HepG2 (cell line): ENCODE data around the gene PLCB4. TPM values are rescaled to one million over a fixed set of nuclear protein-coding genes. Genes with fewer than 3 reads are reported as not detected.

Experiments
- ATAC-seq: fragments of 200-7000 bp; cut with Tn5 transposase; 3 replicates; pipeline ENCODE4 v1.9.1; 2020; ENCODE audit warnings: mild to moderate bottlenecking, moderate library complexity
- BruUV-seq: library from RNA; stranded (reverse); fragments of 400-500 nt; replicated peaks from 2 replicates; lab custom pipeline; 2021; lab: Mats Ljungman, UMichigan
- CTCF ChIA-PET: fragments of 300-600 bp; formaldehyde crosslinking; extraction: SDS; loops from one replicate; lab custom pipeline; 2021; ENCODE audit warnings: low total read pairs, inconsistent platforms, low intra/inter-chr PET ratio; lab: Yijun Ruan, JAX
- POLR2A ChIA-PET: fragments of 350-600 bp; sonication (Branson Sonifier 250); formaldehyde crosslinking; loops from one replicate; lab custom pipeline; 2020; ENCODE audit warnings: antibody characterized with exemption, inconsistent platforms; lab: Yijun Ruan, JAX
- DNase-seq: peaks from one replicate; pipeline ENCODE4 v3.0.0-alpha.2; 2015; ENCODE audit warnings: low spot score
- FAIRE-seq: peaks from 3 replicates; lab custom pipeline; 2011; peaks lifted over from hg19 to GRCh38; lab: Jason Lieb, UNC
- H2AFZ ChIP-seq: one replicate; pipeline ENCODE4 v1.6.1; 2011; ENCODE audit warnings: low read length, inconsistent platforms
- H3K27ac ChIP-seq: fragments of 300-600 bp; 3 replicates; pipeline ENCODE4 v1.8.0; 2011; ENCODE audit warnings: mixed run types, mild to moderate bottlenecking, mixed read lengths, low read length, inconsistent platforms; ENCODE audit not compliant: insufficient read depth; ENCODE audit errors: extremely low read length
- H3K27me3 ChIP-seq, 2 experiments: fragments of 200-600 bp in 1 of 2; 2 replicates in 1 of 2; 3 replicates in 1 of 2; pipeline versions ENCODE4 v1.6.0 to v1.8.0; 2011; ENCODE audit warnings: low read length in 2 of 2, mild to moderate bottlenecking in 2 of 2, moderate library complexity in 2 of 2, inconsistent platforms in 1 of 2; ENCODE audit not compliant: insufficient read depth in 2 of 2, control insufficient read depth in 1 of 2
- H3K36me3 ChIP-seq, 2 experiments: fragments of 200-600 bp in 1 of 2; replicated peaks in 1 of 2; 2 replicates in 1 of 2; 3 replicates in 1 of 2; pipeline versions ENCODE4 v1.5.1 to v1.8.0; 2011; ENCODE audit warnings: low read length in 2 of 2, inconsistent platforms in 1 of 2; ENCODE audit not compliant: insufficient read depth in 2 of 2, control insufficient read depth in 1 of 2
- H3K4me1 ChIP-seq: 2 replicates; pipeline ENCODE4 v1.5.1; 2012; ENCODE audit warnings: low read length, inconsistent platforms; ENCODE audit not compliant: insufficient read depth
- H3K4me2 ChIP-seq: 2 replicates; pipeline ENCODE4 v1.6.0; 2011; ENCODE audit warnings: low read depth, low read length, inconsistent platforms
- H3K4me3 ChIP-seq, 3 experiments: fragments of 200-600 bp in 1 of 3; sonication (generic), shearing (Covaris generic) in 1 of 3; replicated peaks in 1 of 3; 2 replicates each; pipeline ENCODE4 v1.5.1; 2011 to 2016; ENCODE audit warnings: low read length in 3 of 3, inconsistent platforms in 2 of 3, low read depth in 2 of 3, mild to moderate bottlenecking in 2 of 3, control low read depth in 1 of 3, mixed read lengths in 1 of 3; ENCODE audit not compliant: insufficient read depth in 1 of 3
- H3K79me2 ChIP-seq: one replicate; pipeline ENCODE4 v1.6.1; 2011; ENCODE audit warnings: low read length, inconsistent platforms; ENCODE audit not compliant: insufficient read depth
- H3K9ac ChIP-seq: 2 replicates; pipeline ENCODE4 v1.6.0; 2011; ENCODE audit warnings: mild to moderate bottlenecking, low read depth, low read length, inconsistent platforms; ENCODE audit not compliant: insufficient read depth
- H3K9me3 ChIP-seq: 2 replicates; pipeline ENCODE4 v1.5.1; 2012; ENCODE audit warnings: mild to moderate bottlenecking, low read length
- H4K20me1 ChIP-seq: 2 replicates; pipeline ENCODE4 v1.6.0; 2011; ENCODE audit warnings: inconsistent platforms, mild to moderate bottlenecking, low read length, moderate library complexity; ENCODE audit not compliant: insufficient read depth
- GABPB1 ChIP-seq: IDR thresholded peaks from 2 replicates; pipeline ENCODE4 v1.6.1; 2016; ENCODE audit warnings: mild to moderate bottlenecking, missing genetic modification reagents, moderate library complexity, missing compliant biosample characterization
- HOXA7 ChIP-seq: sonication (generic); formaldehyde crosslinking; IDR thresholded peaks from 2 replicates; pipeline ENCODE4 v1.8.1; 2022; ENCODE audit warnings: mild to moderate bottlenecking, missing genetic modification reagents, moderate library complexity
- NBN ChIP-seq: fragments of 450-650 bp; conservative IDR thresholded peaks from 2 replicates; pipeline ENCODE4 v1.6.1; 2017
- RAD51 ChIP-seq: fragments of 450-650 bp; IDR thresholded peaks from 2 replicates; pipeline ENCODE4 v1.6.1; 2016; ENCODE audit warnings: borderline replicate concordance
- SMYD3 ChIP-seq: sonication (generic); formaldehyde crosslinking; IDR thresholded peaks from 2 replicates; pipeline ENCODE4 v1.8.1; 2023; ENCODE audit warnings: mild to moderate bottlenecking, missing genetic modification reagents
- SPEN ChIP-seq: sonication (generic); formaldehyde crosslinking; IDR thresholded peaks from 2 replicates; pipeline ENCODE4 v1.5.1; 2020; ENCODE audit warnings: low read depth, mild to moderate bottlenecking, missing genetic modification reagents
- ZNF331 ChIP-seq: sonication (generic); formaldehyde crosslinking; IDR thresholded peaks from 2 replicates; pipeline ENCODE4 v1.4.0; 2020; ENCODE audit warnings: missing genetic modification reagents
- ZNF446 ChIP-seq: sonication (generic); formaldehyde crosslinking; IDR thresholded peaks from 2 replicates; pipeline ENCODE4 v1.5.0; 2020; ENCODE audit warnings: mild to moderate bottlenecking, missing genetic modification reagents
- ZNF788 ChIP-seq: sonication (generic); formaldehyde crosslinking; IDR thresholded peaks from 2 replicates; pipeline ENCODE4 v1.5.0; 2020; ENCODE audit warnings: mild to moderate bottlenecking, missing genetic modification reagents, borderline replicate concordance
- WGBS: methylation state at CpG from one replicate; pipeline ENCODE4 v1.1.6; 2017; ENCODE audit warnings: low lambda C conversion rate; 5-methylcytosine and 5-hydroxymethylcytosine counted together
- in situ Hi-C: cut with HindIII; loops from 2 replicates; pipeline ENCODE4 v1.10.0; 2017; ENCODE audit warnings: low pct_unique_long_range_greater_than_20kb; ENCODE audit not compliant: extremely low pct_ligation_motif_present
- intact Hi-C: fragments of 100-400 bp; cut with micrococcal nuclease; formaldehyde crosslinking; loops from one replicate; pipeline ENCODE4 v1.10.0; 2022; ENCODE audit not compliant: unreplicated experiment
- polyA plus RNA-seq, 8 experiments: library from polyadenylated mRNA; depleted of rRNA in 3 of 8; stranded (reverse) in 7 of 8; unstranded in 1 of 8; fragments of >200 nt; fragmentation: Illumina TruSeq in 4 of 8; extraction: Trizol in 4 of 8; gene quantifications; 2 replicates each; pipeline versions ENCODE4 v1.2.1 to v1.2.3, GENCODE V29; 2011 to 2016; ENCODE audit warnings: low read depth in 4 of 8, missing spikeins in 1 of 8, mixed read lengths in 1 of 8; ENCODE audit not compliant: insufficient read depth in 1 of 8
- total RNA-seq, 5 experiments: library from RNA; depleted of rRNA; stranded (reverse); fragments of >200 nt; fragmentation: Illumina TruSeq; extraction: Trizol; gene quantifications; 2 replicates each; pipeline ENCODE4 v1.2.3, GENCODE V29; 2016; ENCODE audit warnings: low read depth in 1 of 5
- TF ChIP-seq, protein P1 (sequence below), 2 experiments: IDR thresholded peaks; 2 replicates each; pipeline ENCODE4 v1.6.1; 2011 to 2012; ENCODE audit warnings: low read length in 2 of 2, borderline replicate concordance in 1 of 2, low read depth in 1 of 2, mild to moderate bottlenecking in 1 of 2, moderate library complexity in 1 of 2
- TF ChIP-seq, protein P2 (sequence below): IDR thresholded peaks from 2 replicates; pipeline ENCODE4 v1.6.1; 2012; ENCODE audit warnings: low read length, improper control_type of control experiment
- TF ChIP-seq, protein P3 (sequence below): sonication (generic); formaldehyde crosslinking; IDR thresholded peaks from 2 replicates; pipeline ENCODE4 v1.4.0; 2020; ENCODE audit warnings: mild to moderate bottlenecking, missing genetic modification reagents
- TF ChIP-seq, protein P4 (sequence below): sonication (generic); formaldehyde crosslinking; IDR thresholded peaks from 2 replicates; pipeline ENCODE4 v1.8.0; 2022; ENCODE audit warnings: mild to moderate bottlenecking, missing genetic modification reagents; ENCODE audit not compliant: insufficient replicate concordance

PLCB4 gene
- total and polyA plus RNA-seq, 2 of the 13 experiments (the other 11 are each of a cell fraction or from before 2014, with no cell fraction given): 0.01 TPM; not detected in 1

DNA sequence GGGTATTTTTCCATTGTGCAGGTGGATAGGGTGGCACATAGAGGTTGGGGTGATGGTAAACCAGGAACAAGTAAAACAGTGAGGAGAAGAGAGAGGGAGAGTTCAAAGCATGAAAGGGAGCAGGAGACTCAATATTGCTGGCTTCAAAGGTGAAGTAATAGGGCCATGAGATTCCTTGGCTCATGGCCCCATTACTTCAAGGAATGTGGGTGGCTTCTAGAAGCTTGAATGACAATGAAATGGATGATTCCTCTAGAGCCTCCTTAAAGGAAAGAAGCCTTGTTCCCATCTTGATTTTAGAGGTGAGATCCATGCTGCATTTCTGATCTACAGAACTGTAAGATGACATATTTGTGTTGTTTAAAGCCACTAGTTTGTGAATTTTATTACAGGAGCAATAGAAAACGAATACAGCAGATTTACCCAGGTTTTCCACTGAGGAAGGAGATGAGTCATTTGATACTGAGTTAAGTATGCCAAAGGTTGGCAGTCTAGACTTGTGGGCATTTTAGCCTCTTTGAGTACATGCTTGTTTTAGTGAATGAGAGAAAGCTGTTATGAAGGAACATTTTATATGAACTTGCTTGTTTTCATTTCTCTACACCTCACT lies 110.4 kb downstream of the PLCB4 start:
- H4K20me1 ChIP-seq: no peaks in the 10 kb centered on the region
- intact Hi-C loops: no loop called here
- H3K27me3 ChIP-seq: peaks cover 0 to 9% of the 10 kb centered on the region in 2 experiments; a peak in 1 of 5 replicates
- ChIA-PET CTCF (no interaction called here), POLR2A (no interaction called here)
- no TSS peak for BruUV-seq
- ATAC-seq: no peak
- no peak overlapping the region for H2AFZ ChIP-seq
- H3K79me2 ChIP-seq: no peaks in the 10 kb centered on the region
- H3K9ac ChIP-seq: no peak overlapping the region
- FAIRE-seq: no peak
- H3K36me3 ChIP-seq: no peaks in the 10 kb centered on the region
- no peaks in the 10 kb centered on the region for H3K9me3 ChIP-seq
- H3K4me1 ChIP-seq: no peaks in the 10 kb centered on the region
- WGBS: 3% methylated on average over 1 of the region's 1 CpG
- in situ Hi-C loops: no loop called here
- no peak for DNase-seq
- no peak overlapping the region for H3K4me2 ChIP-seq
- no peak overlapping the region for H3K27ac ChIP-seq
- no peak overlapping the region for H3K4me3 ChIP-seq
- TF ChIP-seq NBN: no peak
- TF ChIP-seq, protein P1, sequence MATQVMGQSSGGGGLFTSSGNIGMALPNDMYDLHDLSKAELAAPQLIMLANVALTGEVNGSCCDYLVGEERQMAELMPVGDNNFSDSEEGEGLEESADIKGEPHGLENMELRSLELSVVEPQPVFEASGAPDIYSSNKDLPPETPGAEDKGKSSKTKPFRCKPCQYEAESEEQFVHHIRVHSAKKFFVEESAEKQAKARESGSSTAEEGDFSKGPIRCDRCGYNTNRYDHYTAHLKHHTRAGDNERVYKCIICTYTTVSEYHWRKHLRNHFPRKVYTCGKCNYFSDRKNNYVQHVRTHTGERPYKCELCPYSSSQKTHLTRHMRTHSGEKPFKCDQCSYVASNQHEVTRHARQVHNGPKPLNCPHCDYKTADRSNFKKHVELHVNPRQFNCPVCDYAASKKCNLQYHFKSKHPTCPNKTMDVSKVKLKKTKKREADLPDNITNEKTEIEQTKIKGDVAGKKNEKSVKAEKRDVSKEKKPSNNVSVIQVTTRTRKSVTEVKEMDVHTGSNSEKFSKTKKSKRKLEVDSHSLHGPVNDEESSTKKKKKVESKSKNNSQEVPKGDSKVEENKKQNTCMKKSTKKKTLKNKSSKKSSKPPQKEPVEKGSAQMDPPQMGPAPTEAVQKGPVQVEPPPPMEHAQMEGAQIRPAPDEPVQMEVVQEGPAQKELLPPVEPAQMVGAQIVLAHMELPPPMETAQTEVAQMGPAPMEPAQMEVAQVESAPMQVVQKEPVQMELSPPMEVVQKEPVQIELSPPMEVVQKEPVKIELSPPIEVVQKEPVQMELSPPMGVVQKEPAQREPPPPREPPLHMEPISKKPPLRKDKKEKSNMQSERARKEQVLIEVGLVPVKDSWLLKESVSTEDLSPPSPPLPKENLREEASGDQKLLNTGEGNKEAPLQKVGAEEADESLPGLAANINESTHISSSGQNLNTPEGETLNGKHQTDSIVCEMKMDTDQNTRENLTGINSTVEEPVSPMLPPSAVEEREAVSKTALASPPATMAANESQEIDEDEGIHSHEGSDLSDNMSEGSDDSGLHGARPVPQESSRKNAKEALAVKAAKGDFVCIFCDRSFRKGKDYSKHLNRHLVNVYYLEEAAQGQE (IDR thresholded peaks at IDR 0.05; ENCODE audit: borderline replicate concordance in 1 of 2, low read depth in 1 of 2, low read length in 2 of 2): no peak
- TF ChIP-seq HOXA7: no peak
- TF ChIP-seq, protein P2, sequence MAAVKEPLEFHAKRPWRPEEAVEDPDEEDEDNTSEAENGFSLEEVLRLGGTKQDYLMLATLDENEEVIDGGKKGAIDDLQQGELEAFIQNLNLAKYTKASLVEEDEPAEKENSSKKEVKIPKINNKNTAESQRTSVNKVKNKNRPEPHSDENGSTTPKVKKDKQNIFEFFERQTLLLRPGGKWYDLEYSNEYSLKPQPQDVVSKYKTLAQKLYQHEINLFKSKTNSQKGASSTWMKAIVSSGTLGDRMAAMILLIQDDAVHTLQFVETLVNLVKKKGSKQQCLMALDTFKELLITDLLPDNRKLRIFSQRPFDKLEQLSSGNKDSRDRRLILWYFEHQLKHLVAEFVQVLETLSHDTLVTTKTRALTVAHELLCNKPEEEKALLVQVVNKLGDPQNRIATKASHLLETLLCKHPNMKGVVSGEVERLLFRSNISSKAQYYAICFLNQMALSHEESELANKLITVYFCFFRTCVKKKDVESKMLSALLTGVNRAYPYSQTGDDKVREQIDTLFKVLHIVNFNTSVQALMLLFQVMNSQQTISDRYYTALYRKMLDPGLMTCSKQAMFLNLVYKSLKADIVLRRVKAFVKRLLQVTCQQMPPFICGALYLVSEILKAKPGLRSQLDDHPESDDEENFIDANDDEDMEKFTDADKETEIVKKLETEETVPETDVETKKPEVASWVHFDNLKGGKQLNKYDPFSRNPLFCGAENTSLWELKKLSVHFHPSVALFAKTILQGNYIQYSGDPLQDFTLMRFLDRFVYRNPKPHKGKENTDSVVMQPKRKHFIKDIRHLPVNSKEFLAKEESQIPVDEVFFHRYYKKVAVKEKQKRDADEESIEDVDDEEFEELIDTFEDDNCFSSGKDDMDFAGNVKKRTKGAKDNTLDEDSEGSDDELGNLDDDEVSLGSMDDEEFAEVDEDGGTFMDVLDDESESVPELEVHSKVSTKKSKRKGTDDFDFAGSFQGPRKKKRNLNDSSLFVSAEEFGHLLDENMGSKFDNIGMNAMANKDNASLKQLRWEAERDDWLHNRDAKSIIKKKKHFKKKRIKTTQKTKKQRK: no peak
- TF ChIP-seq RAD51: no peak
- no peak for TF ChIP-seq SMYD3 (CRISPR knock-in tag)
- no peak for TF ChIP-seq ZNF331 (CRISPR knock-in tag)
- no peak for TF ChIP-seq SPEN (CRISPR knock-in tag)
- TF ChIP-seq ZNF446 (CRISPR knock-in tag): no peak
- TF ChIP-seq, protein P3, sequence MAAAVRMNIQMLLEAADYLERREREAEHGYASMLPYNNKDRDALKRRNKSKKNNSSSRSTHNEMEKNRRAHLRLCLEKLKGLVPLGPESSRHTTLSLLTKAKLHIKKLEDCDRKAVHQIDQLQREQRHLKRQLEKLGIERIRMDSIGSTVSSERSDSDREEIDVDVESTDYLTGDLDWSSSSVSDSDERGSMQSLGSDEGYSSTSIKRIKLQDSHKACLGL: no peak
- TF ChIP-seq ZNF788: no peak
- TF ChIP-seq GABPB1 (CRISPR knock-in tag): no peak
- TF ChIP-seq, protein P4, sequence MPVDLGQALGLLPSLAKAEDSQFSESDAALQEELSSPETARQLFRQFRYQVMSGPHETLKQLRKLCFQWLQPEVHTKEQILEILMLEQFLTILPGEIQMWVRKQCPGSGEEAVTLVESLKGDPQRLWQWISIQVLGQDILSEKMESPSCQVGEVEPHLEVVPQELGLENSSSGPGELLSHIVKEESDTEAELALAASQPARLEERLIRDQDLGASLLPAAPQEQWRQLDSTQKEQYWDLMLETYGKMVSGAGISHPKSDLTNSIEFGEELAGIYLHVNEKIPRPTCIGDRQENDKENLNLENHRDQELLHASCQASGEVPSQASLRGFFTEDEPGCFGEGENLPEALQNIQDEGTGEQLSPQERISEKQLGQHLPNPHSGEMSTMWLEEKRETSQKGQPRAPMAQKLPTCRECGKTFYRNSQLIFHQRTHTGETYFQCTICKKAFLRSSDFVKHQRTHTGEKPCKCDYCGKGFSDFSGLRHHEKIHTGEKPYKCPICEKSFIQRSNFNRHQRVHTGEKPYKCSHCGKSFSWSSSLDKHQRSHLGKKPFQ (CRISPR knock-in tag): no peak
